Suprapubic skin (tissue), 4 donors: ENCODE measurements around the gene TRHDE.

Source experiments
- POLR2A ChIP-seq, 2 donors: fragments of 450-650 bp; IDR thresholded peaks; one replicate each; pipeline ENCODE4 v1.6.1; 2017; ENCODE audit warnings: antibody characterized with exemption in 2 of 2, mild to moderate bottlenecking in 2 of 2, moderate library complexity in 2 of 2
- POLR2AphosphoS5 ChIP-seq, 3 donors: sonication (generic); formaldehyde crosslinking; IDR thresholded peaks; one replicate each; pipeline ENCODE4 v1.6.1; 2017; ENCODE audit warnings: antibody characterized with exemption in 3 of 3
- TF ChIP-seq, protein P1 (sequence below), 2 donors: fragments of 200-600 bp in 1 of 2; fragments of 450-650 bp in 1 of 2; sonication (generic) in 1 of 2; IDR thresholded peaks; one replicate each; pipeline ENCODE4 v1.5.1; 2016 to 2019; ENCODE audit warnings: antibody characterized with exemption in 2 of 2, mild to moderate bottlenecking in 1 of 2, moderate library complexity in 1 of 2

DNA sequence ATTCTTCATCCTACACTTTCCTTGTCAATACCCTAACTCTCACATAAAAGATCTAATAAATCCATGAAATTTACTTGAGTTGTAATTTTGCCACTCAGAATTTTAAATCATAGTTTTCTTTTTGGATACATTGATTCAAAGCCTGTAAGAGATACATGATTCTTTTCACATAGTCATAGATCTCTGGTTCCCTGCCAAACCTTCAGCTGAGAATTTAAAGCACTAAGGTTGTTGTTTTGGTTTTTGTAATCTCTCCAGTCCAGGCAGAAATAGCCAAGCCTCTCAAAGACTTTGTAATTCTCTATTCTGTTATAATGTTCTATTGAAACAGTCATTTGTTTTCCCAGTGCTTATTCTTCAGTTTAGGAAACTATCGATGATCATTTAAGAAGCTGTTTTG, 273.9 kb downstream of the TRHDE start:
- TF ChIP-seq, protein P1, sequence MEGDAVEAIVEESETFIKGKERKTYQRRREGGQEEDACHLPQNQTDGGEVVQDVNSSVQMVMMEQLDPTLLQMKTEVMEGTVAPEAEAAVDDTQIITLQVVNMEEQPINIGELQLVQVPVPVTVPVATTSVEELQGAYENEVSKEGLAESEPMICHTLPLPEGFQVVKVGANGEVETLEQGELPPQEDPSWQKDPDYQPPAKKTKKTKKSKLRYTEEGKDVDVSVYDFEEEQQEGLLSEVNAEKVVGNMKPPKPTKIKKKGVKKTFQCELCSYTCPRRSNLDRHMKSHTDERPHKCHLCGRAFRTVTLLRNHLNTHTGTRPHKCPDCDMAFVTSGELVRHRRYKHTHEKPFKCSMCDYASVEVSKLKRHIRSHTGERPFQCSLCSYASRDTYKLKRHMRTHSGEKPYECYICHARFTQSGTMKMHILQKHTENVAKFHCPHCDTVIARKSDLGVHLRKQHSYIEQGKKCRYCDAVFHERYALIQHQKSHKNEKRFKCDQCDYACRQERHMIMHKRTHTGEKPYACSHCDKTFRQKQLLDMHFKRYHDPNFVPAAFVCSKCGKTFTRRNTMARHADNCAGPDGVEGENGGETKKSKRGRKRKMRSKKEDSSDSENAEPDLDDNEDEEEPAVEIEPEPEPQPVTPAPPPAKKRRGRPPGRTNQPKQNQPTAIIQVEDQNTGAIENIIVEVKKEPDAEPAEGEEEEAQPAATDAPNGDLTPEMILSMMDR (IDR thresholded peaks at IDR 0.05): no peak
- no peak for TF ChIP-seq POLR2A (IDR thresholded peaks at IDR 0.05)
- no peak for TF ChIP-seq POLR2AphosphoS5 (IDR thresholded peaks at IDR 0.05)
